HG03139 (cell line): ENCODE data around the gene PRPF38B.
"Not testable (repeated sequence)": the region's sequence is repeated elsewhere in the genome, so short reads cannot be mapped to it uniquely, and the experiment has no call there.

Experiments
- ATAC-seq: cut with Tn5 transposase; IDR thresholded peaks from one replicate; pipeline ENCODE4 v1.9.1; 2021; ENCODE audit not compliant: unreplicated experiment

The PRPF38B gene

DNA sequence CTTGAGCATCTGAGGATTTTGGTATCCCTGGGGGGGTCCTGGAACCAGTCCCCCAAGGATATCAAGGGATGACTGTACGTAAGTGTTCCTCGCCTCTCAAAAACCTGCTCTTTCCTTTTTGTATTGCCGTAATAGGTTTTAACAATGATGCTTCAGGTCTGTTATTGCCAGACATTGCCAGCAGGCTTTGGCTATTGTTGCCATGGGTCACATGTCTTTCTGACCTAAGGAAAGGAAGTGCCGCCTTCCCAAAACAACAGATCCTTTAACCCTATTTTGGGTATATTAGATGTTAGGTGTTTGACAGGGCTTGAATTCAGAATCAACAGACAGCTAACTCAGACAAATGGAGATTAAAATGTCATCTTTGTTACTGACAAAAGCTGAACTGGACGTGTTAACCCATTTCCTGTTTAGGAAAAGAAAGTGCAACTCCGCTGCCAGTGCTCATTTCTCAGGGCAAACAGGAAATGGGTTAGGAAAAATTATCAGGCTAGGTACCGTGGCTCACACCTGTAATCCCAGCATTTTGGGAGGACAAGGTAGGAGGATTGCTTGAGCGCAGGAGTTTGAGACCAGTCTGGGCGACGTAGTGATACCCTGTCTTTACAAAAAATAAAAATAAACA is 12.4 kb upstream of the PRPF38B start:
- ATAC-seq: no peak

- not testable (repeated sequence) for ATAC-seq
Measured at GRCh38 chr1:108681701-108682100, 10.4 kb upstream of the PRPF38B start.

- no peak for ATAC-seq
Measured at GRCh38 chr1:108685529-108685928, 6.6 kb upstream of the PRPF38B start.

- no peak for ATAC-seq
Measured at GRCh38 chr1:108686614-108687313, 5.3 kb upstream of the PRPF38B start.

- no peak for ATAC-seq
Measured at GRCh38 chr1:108691128-108691941, 775 bp upstream of the PRPF38B start.

DNA sequence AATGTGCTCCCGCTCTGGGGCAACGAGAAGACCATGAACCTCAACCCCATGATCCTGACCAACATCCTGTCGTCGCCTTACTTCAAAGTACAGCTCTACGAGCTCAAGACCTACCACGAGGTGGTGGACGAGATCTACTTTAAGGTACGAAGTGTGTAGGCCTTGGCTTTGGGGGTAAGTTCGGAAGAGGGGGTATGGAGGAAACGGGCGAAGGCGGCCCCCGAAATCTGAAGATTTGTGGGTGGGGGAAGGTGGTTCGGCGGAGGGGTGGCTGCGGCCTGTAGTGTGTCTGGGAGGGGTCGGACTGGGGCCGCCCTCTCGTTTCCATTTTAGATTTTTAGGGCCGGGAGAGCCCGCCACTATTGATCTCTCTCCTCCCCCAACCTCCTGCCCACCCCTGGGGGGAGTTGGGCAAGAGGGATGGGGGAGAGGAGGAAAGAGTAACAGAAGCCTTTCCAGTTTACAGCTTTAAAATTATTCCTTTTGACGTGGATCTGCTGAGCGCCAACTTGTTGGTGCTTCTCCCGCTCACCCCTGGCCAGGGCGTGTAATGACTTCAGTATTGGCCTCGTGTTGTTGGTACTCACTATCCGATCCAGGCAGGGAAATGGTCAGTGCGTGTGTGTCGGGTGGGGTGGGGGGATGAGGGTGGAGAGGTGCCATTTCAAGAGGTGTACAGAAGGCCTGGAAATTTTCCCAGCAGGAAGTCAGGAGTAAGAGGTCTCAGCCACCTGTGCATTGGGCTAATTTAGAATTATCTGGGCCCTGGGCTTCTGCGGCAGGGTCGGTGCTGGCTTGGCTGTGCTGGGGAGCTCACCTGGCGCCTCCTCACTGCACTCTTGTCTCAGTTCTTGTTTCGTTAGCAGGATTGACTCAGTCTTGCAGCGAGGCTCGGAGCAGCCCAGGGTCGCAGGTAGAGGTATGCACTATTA is 880 bp downstream of the PRPF38B start:
- peak; percentile 50 for ATAC-seq

GRCh38 chr1:108695535-108695934 is 3.4 kb downstream of the PRPF38B start:
- no peak for ATAC-seq

DNA sequence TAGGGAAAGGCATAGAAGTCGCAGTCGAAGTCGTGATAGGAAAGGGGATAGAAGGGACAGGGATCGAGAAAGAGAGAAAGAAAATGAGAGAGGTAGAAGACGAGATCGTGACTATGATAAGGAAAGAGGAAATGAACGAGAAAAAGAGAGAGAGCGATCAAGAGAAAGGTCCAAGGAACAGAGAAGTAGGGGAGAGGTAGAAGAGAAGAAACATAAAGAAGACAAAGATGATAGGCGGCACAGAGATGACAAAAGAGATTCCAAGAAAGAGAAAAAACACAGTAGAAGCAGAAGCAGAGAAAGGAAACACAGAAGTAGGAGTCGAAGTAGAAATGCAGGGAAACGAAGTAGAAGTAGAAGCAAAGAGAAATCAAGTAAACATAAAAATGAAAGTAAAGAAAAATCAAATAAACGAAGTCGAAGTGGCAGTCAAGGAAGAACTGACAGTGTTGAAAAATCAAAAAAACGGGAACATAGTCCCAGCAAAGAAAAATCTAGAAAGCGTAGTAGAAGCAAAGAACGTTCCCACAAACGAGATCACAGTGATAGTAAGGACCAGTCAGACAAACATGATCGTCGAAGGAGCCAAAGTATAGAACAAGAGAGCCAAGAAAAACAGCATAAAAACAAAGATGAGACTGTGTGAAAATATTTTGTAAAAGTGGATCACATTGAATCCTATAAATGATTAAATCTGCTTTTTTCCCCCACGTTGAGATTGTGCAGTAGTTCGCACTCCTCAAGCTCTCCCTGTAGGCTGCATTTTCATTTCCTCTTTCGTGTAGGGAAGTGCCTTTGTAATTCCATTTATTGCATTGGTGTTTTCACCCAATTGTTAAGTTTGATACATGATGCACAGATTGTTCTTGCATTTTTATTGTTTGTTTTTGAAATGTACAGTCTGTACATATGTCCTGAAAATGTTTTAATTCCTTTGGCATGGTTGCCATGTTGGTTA is 7.5 kb downstream of the PRPF38B start:
- ATAC-seq: no peak

DNA sequence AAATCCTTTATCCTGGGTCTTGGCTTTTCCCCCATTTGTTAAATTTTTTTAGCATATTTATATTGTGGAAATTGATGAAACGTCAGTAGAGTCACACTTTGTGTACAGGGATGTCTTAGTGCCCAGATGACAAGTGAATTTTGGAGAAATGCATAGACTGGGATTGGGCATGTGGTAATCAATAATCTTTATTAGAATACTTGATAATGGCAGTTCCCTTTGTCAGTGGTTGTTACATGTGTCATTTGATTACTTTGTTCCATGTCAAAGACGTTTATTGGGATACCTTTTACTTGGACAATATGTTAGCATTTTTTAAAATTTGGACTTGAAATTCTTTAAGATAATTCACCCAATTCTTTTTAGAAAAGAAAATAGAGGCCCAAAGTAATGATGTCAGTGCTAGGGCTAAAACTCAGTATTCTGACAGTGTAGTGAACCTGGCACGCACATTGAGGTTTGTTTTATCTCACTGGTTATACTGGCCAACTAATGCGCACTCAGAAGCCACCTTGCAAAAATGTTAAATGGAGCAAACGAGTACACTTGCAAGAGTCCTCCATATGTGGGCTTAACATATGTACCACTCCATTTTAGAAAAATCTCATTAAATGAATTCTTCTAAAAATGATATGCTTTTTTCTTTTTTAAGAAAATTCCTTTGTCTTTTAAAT is 9.2 kb downstream of the PRPF38B start:
- no peak for ATAC-seq

- not testable (repeated sequence) for ATAC-seq
Measured at GRCh38 chr1:108702109-108702508, 10.0 kb downstream of the PRPF38B start.

GRCh38 chr1:108703939-108704338 is 11.8 kb downstream of the PRPF38B start:
- ATAC-seq: no peak

GRCh38 chr1:108704496-108704895 is 12.4 kb downstream of the PRPF38B start:
- no peak for ATAC-seq

GRCh38 chr1:108706643-108707042 is 14.5 kb downstream of the PRPF38B start:
- ATAC-seq: no peak

- ATAC-seq: no peak
Measured at GRCh38 chr1:108708691-108709660, 16.9 kb downstream of the PRPF38B start.

DNA sequence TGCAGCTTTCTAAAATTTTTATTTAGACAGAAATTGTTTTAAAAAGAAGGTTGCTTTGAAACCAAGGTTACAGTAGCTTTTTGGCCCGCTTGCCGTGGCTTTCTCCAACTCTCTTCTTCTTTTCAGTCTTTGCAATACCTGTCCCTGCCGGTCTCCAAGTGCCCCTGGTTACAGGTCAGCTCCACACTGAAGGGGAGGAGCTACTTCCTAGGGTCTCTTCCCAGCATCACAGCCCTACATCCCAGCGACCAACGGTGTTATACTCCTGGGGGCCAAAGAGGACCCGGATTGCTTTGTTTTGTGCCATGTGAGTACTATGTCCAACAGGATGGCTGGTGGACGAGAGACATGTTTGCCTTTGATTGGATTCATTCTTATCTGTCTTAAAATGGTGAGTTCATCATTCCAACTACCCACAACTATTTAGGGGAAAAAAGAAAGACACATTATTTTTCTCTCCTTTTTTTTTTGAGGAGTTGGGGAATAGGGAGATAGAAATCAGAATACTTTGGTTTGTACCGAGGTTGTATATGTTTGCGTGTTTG is 20.6 kb downstream of the PRPF38B start, which contains the start of gene FNDC7:
FNDC7 (plus strand) TSS at position 303 of the 545 bp plus-strand sequence; CDS start at position 329, 26 bp downstream.
- no peak for ATAC-seq

DNA sequence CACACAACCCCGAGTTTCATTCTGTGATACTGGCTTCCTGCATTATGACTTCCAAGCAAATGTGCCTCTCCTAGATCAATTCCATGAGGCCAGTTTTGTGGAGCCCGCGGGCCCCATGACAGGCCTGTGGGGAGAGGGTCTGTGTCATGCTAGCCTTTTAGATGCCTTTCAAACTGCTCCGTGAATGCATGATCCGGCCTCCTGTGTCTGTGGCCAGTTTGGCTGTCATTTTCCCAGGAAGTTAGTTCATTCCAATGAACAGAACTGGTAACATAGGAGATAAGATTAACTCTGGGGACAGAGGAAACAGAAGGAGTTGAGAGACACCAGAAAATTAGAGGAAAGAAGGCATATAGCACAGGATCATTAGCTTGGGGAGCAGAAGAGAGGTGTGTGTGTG is 23.8 kb downstream of the PRPF38B start:
- no peak for ATAC-seq

DNA sequence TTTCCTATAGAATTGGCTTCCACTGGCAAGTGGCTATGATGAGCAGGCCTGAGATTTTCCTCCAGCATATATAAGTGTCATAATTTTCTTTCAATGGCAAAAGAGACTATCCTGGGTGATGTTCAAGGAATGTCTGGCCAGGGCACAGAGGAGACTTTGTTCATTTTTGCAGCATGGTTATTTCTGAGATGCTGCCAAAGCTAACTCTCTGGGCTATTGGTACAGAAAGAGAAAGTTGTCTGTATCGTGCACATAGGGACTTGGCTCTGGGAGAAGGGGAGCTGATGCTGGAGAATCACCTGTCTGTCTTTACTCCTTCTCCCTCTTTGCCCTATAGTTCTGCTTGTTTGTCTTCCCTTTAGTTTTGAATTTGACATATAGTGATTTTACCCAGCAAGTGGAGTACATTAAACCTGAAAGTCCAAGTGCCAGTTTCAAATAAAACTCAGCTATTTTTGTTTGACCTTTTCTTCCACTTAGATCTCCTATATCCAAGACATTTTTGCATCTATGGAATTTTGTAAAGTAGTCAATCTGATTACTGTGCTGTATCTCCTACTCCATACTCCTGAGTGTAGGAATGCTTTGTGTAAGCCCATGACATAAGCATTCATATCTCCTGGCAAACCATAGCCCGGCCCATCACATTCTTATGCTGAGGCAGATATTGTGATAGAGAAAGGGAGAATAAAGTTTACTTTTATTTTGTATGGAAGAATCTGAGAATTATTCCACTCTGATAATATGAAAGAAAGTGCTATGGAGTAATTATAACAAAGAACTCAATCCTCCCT is 24.5 kb downstream of the PRPF38B start:
- ATAC-seq: no peak
